Stimulated activated CD4-positive, alpha-beta T cell treated with anti-CD3 and anti-CD28 coated beads, Interleukin-12 subunit alpha, Interleukin-12 subunit beta, amount 100 ng/mL, for 24 hours (primary cell): Measurements from ENCODE around the gene KNTC1.
"Not testable (repeated sequence)": the region's sequence is repeated elsewhere in the genome, so short reads cannot be mapped to it uniquely, and the experiment has no call there.

Experiments used
- DNase-seq, 2 experiments: peaks; one replicate each; pipeline ENCODE4 v3.0.0-alpha.2; 2020; ENCODE audit warnings: low read depth in 2 of 2

Gene KNTC1, protein sequence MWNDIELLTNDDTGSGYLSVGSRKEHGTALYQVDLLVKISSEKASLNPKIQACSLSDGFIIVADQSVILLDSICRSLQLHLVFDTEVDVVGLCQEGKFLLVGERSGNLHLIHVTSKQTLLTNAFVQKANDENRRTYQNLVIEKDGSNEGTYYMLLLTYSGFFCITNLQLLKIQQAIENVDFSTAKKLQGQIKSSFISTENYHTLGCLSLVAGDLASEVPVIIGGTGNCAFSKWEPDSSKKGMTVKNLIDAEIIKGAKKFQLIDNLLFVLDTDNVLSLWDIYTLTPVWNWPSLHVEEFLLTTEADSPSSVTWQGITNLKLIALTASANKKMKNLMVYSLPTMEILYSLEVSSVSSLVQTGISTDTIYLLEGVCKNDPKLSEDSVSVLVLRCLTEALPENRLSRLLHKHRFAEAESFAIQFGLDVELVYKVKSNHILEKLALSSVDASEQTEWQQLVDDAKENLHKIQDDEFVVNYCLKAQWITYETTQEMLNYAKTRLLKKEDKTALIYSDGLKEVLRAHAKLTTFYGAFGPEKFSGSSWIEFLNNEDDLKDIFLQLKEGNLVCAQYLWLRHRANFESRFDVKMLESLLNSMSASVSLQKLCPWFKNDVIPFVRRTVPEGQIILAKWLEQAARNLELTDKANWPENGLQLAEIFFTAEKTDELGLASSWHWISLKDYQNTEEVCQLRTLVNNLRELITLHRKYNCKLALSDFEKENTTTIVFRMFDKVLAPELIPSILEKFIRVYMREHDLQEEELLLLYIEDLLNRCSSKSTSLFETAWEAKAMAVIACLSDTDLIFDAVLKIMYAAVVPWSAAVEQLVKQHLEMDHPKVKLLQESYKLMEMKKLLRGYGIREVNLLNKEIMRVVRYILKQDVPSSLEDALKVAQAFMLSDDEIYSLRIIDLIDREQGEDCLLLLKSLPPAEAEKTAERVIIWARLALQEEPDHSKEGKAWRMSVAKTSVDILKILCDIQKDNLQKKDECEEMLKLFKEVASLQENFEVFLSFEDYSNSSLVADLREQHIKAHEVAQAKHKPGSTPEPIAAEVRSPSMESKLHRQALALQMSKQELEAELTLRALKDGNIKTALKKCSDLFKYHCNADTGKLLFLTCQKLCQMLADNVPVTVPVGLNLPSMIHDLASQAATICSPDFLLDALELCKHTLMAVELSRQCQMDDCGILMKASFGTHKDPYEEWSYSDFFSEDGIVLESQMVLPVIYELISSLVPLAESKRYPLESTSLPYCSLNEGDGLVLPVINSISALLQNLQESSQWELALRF (N-terminal part only)

DNA sequence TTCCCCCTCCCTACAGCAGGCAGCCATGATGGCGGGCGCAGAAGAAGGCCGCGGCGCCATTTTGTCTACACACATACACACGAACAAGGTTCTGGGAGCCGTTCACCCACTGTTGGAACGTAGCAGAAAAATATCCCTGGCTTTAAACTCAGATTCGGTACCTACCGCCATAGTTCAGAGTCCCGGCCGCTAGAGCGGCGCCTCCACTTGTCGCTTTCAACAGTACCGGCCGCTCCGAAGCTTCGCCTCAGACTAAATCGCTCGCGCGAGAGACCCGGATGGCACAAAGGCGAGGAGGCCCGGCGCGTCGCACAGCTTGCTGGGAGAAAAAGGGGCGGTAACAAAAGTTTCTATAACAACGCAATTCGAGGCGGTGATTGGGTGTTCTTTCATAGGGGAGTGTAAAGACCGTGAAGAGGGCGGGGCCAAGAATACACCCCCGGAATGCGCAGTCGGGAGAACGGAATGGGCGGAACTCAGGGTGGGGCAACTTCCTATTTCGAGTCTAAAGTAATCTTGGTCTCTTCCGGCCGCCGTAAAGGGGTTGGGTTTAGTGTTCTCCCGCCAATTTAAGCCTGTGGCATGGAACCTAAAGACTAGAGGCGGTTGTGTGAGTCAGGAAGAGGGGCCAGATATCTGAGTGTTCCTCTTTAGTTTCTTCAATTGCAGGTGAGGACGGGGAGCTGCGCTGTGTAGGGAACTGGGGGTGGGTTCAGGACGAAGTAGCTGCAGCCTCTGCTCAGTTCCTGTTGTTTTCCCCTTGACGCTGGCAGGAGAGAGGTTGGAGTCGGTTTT is at the start of gene KNTC1, which contains the start of gene RSRC2:
KNTC1 (plus strand) TSS at position 567 of the 795 bp plus-strand sequence. CDS start 2,815 bp downstream, outside the sequence.
RSRC2 (minus strand) TSS at position 254 of the 795 bp plus-strand sequence; CDS start at position 171, 83 bp downstream.
- peak; percentile 97 for DNase-seq

DNA sequence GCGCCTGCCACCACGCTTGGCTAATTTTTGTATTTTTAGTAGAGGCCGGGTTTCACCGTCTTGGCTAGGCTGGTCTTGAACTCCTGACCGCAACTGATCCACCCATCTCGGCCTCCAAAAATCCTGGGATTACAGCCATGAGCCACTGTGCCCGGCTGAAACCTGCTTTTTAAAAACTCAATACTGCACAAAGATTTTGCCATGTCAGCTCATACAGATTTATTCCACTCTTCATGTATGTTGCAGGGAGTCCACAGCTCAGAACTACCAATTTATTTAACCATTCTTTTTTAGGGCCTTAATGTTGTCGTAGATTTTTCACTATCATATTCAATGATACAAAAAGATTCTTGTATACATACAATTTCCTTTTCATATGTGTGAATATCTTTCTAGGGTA is 46.3 kb upstream of the KNTC1 start:
- DNase-seq = no peak

DNA sequence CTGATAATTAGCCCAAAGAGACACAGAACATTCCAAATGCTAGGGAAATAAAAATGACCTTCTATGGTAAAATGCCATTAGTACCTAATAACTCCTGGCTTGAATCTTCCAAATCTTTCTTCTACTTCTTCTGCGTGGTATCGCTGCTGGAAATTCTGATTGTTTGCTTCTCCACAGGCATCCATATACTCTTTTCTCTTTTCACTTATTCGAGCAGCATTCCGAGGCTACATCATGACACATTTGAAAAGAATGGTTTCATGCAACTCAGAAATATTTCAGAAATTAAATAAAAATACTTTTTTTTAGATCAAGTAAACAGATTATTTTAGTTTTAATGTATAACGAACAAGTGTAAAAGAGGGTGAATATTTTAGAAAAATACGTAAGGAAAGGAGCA is 45.2 kb upstream of the KNTC1 start:
- DNase-seq = no peak

DNA sequence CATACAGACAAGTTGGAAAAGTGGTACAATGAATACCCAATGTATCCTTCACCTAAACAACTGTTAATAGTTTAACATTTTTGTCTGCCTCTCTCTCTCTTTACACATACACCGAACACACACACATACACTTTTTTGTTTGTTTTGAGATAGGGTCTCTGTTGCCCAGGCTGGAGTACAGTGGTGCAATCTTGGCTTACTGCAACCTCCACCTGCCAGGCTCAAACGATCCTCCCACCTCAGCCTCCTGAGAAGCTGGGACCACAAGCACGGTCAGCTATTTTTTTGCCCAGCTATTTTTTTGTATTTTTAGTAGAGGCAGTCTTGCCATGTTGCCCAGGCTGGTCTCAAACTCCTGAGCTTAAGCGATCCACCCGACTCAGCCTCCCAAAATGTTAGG is 43.1 kb upstream of the KNTC1 start:
- DNase-seq = no peak

DNA sequence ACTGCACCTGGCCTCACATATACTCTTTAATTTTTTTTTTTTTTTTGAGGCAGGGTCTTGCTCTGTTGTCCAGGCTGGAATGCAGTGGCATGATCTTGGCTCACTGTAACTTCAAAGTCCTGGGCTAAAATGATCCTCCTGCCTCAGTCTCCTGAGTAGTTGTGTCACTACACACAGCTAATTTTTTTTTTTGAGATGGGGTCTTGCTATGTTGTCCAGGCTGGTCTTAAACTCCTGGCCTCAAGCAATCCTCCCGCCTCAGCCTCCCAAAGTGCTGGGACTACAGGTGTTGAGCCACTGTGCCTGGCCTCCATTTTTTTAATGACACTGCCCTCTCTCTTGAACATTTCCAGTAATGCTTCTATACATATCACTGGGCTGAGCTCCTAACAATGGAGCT is 42.7 kb upstream of the KNTC1 start:
- DNase-seq = not testable (repeated sequence)

DNA sequence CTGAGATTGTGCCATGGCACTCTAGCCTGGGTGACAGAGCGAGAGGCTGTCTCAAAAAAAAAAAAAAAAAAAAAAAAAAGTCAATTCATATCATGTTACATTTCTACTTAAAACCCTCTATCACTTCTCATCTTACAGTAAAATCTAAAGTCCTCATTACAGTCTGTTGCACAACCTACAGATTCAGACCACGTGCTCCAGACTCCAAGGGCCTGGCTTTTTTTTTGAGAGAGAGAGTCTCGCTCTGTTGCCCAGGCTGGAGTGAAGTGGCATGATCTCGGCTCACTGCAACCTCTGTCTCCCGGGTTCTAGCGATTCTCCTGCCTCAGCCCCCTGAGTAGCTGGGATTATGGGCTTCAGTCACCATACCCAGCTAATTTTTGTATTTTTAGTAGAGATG is 40.7 kb upstream of the KNTC1 start:
- DNase-seq = not testable (repeated sequence)

DNA sequence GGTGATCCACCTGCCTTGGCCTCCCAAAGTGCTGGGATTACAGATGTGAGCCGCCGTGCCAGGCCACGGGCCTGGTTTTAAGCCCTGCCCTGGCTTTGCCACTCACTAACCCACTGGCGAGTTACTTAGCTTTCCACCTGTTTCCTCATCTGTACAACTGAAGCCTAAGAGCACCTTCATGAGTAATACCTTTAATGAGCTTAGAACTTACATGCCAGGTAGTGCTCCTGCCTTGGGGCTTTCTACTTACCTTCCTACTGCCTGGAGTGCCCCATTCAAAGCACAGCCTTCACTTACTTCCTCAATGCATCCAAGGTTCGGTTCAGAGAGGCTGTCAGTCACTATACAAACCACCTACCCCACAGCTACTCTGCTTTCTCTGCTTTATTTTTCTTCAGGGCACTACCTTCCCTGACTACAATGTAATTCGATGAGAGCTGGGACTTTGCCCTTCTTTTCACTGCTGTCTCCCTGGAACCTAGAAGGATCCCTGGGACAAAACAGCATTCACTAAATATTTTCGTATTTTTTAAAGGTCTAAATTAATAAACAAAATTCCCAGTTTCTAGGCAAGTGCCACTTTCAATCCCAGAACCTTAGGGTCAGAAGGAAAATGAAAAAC is 40.1 kb upstream of the KNTC1 start:
- DNase-seq = no peak

DNA sequence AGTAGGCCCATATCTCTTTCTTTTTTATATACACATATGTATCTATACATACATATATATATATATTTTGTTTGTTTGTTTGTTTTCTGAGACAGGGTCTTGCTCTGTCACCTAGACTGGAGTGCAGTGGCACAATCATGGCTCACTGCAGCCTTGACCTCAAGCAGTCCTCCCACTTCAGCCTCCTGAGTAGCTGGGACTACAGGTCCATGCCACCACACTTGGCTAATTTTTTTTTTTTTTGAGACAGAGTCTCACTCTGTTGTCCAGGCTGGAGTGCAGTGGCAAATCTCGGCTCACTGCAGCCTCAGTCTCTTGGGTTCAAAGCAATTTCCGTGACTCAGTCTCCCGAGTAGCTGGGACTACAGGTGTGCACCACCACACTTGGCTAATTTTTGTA is 39.2 kb upstream of the KNTC1 start:
- not testable (repeated sequence) for DNase-seq

DNA sequence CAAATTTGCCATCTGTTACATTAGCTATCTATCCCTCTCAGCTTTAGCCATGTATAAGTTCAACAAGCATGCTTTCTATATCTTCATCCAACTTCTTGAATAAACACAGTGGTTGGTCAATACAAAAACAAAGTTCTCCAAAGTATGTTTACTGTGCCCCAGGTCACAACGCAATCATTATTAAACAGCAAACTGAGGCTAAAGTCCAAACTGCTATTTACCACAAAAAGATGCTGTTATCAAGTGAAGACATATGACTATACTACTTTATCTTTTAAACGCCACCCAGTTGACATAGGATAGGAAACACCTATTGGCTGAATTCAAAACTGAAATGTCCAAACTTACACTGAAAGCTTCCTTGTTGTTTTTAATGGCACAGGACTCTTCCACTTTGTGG is 38.0 kb upstream of the KNTC1 start:
- no peak for DNase-seq

DNA sequence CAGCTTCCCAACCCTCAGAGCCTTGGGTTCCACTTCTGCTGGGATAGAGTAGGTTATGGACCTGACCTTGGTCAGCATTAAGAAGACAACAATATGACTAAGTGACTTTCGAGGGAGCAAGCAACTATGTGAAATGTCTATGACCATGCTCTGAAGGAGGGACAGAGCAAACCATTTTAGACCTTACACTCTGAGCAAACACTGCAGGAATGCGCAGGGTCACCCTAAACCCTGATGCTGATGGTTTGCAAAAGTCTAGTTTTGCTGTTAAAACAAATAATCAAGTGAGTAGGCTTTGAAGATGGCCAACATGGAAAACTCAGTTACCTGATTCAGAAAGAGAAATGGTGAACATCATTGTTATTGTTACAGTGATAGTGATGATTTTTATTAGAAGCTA is 35.1 kb upstream of the KNTC1 start:
- DNase-seq = no peak

DNA sequence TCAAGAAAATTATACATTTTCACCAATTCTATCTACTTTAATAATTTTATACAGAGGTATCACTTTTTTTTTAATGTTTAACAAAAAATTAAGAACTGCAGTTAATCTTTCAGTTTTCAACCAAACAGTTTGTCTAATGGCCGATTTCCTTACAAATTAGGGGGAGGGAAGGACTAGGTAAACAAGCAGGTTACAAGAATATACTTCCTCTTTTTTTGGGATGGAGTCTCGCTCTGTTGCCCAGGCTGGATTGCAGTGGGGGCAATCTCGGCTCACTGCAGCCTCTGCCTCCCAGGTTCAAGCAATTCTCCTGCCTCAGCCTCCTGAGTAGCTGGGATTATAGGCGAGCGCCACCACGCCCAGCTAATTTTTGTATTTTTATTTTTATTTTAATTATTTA is 33.8 kb upstream of the KNTC1 start:
- not testable (repeated sequence) for DNase-seq

DNA sequence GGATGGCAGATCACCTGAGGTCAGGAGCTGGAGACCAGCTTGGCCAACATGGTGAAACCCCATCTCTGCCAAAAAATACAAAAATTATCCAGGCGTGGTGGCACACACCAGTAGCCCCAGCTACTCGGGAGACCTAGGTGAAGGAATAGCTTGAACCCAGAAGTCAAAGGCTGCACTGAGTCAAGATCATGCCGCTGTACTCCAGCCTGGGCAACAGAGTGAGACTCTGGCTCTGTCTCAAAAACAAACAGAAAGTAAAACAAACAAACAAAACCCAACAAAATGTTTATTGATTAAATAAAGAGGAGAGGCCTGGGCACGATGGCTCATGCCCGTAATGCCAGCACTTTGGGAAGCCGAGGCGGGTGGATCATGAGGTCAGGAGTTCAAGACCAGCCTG is 31.8 kb upstream of the KNTC1 start:
- no peak for DNase-seq

DNA sequence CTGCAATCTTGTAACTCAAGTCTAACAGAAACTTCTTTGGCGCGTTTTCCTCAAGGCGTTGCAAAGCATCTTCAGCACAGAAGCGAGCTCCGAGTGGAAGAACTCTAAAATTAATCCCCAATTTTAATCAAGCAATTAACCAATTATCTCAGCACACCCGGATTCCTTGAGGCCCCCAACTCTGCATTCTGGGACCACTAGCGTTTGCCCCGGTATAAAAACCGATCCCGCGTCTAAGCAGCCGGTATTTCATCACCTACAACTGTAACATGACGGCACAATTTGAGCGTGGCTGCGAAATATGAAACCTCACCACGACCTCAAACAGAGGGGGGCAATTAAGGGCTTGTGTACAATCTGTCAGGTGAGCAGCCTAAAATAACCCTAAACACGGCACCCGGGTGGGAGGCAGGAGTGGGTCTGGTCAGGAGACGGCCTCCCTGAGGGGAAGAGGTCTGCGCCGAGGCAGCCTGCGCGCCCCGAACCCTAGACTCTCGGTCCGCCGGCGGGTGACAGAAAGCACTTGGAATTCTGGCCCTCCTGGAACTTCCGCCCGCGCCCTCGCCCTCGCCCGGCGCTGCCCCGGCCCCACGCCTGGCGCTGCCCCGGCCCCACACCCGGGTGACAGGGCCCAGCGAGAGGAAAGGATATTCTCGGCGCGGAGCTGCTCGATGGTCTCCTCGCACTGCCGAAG is 26.9 kb upstream of the KNTC1 start:
- peak in 1 of 2 experiments; percentile 25 for DNase-seq

DNA sequence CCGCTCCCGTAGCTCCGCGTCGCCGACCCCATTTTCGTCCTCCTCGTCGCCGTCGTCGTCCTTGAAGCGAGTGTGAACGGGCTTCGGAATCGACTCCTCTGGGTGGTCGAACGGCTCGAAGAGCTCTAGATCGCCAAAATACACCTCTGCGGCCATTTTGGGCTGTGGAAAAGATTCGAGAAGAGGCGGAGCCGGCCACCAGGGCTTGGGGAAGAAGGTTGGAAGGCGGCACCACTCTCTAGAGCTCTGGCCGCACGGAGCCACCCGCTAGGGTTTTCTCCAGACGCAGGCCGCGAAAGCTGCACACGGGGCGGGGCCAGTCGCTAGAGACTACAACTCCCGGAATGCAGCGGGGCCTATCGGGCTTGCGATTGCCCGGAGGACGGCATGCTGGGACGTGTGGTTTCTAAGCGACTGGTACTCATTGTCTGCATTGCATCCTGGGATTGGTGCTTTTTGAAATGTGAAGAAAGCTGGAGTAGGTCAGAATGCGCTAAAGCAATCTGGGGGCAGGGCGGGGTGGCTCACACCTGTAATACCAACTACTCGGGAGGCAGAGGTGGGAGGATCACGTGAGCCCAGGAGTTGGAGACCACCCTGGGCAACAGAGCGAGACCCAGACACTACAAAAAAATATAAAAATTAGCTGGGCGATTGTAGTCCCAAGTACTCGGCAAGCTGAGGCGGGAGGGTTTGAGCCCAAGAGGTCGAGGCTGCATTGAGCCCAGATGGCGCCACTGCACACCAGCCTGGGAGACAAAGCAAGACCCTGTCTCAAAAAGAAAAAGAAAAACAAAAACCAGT is 26.2 kb upstream of the KNTC1 start, which contains the start of gene ZCCHC8:
ZCCHC8 (minus strand) TSS at position 248 of the 804 bp plus-strand sequence; CDS start at position 156, 92 bp downstream.
- DNase-seq = peak; percentile 95 to 97

DNA sequence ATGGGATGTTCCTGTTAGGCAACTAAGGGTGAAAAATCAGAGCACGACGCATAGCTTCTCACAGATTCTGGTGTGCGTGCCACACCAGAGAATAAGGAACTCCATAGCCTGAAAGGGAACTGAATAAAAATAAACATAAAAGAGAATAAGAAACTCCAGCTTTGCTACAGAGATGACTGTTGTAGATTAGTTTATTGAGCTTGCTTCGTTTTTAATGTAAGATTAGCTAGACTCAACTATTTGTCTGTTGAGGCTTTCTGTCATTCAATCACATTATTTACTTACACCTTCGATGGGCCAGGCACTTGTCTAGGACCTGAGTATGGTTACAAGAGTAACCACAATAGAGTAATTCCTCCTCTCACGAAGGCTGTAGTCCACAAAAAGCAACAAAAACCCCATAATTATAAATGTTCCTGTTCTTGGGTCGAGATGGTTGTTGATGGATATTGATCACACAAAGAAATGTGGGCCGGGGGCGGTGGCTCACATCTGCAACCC is 25.5 kb upstream of the KNTC1 start:
- no peak for DNase-seq

DNA sequence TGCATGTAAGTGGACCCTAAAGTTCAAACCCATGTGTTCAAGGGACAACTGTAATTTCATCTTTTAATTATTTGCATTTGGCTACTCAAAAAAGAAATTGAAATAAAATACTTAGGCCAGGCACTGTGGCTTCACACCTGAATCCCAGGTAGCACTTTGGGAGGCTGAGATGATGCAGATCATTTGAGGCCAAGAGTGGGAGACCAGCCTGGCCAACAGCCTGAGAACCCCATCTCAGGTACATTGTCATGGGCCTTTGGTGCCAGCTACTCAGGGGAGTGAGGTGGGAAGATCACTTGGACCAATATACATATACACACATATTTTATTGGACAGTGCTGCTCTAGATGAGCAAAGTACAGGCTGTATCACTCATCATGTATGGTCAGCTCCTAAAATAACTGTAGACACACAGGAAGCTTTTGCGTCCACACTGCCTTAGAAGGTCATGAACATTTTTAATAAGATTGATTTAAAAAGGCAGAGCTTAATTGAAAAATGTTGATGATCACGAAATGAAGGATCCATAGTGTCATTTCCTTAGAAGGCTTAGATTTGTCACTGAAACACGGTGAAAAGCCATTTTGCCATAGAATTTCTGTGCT is 23.8 kb upstream of the KNTC1 start:
- DNase-seq = no peak

DNA sequence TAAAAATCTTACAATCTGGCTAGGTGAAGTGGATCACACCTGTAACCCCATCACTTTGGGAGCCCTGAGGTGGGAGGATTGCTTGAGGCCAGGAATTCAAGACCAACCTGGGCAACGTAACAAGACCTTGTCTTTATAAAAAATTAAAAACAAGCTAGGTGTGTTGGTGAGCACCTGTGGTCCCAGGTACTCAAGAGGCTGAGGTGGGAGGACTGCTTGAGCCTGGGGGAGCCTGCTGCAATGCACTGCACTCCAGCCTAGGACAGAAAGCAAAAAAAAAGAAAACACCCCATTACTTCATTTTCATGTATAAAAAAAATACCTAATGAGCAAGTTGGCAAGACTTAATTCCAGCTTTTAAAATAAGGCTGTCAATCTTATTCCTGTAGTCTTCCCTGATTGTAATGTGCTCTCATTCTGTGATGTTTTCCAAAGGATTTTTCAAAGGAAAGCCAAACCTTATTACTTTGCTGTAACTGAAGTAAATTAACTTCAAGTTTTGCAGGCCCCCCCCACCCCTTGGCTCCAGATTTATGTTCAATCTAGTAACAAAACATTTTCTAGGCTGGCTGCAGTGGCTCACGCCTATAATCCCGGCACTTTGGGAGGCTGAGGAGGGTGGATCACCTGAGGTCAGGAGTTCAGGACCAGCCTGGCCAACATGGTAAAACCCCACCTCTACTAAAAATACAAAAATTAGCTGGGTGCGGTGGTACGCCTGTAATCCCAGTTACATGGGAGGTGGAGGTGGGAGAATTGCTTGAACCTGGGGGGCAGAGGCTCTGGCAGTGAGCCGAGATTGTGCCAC is 23.1 kb upstream of the KNTC1 start:
- DNase-seq = no peak
